ENCODE data around the gene SCRN2.

SCRN2 gene

GRCh38 chr17:47840742-47841487 is at the start of gene SCRN2:
Gene SCRN2 (minus strand): TSS chr17:47841273. CDS start chr17:47840843, 430 bp downstream.
- DNase-seq, result peak; percentile 98

GRCh38 chr17:47889734-47890529 is 48.9 kb upstream of the SCRN2 start:
- peak; percentile 99 for DNase-seq

GRCh38 chr17:47888293-47888692 is 47.2 kb upstream of the SCRN2 start:
- DNase-seq, result no peak

- no peak for DNase-seq
Observed at GRCh38 chr17:47884905-47885730, 44.0 kb upstream of the SCRN2 start.

- no peak for DNase-seq
Observed at GRCh38 chr17:47884427-47884740, 43.3 kb upstream of the SCRN2 start.

GRCh38 chr17:47883589-47884426 is 42.7 kb upstream of the SCRN2 start:
- DNase-seq, result no peak

- DNase-seq, result no peak
Observed at GRCh38 chr17:47882695-47883588, 41.9 kb upstream of the SCRN2 start.

GRCh38 chr17:47882247-47882646 is 41.2 kb upstream of the SCRN2 start:
- DNase-seq, result no peak

GRCh38 chr17:47879776-47880454 is 38.8 kb upstream of the SCRN2 start:
- DNase-seq, result no peak

GRCh38 chr17:47879028-47879585 is 38.0 kb upstream of the SCRN2 start:
- no peak for DNase-seq

GRCh38 chr17:47878203-47879027 is 37.3 kb upstream of the SCRN2 start:
- DNase-seq, result no peak

GRCh38 chr17:47877368-47878034 is 36.4 kb upstream of the SCRN2 start:
- no peak for DNase-seq

GRCh38 chr17:47875011-47875985 is 34.2 kb upstream of the SCRN2 start:
- no peak for DNase-seq

- DNase-seq, result no peak
Observed at GRCh38 chr17:47873200-47874090, 32.4 kb upstream of the SCRN2 start.

- no peak for DNase-seq
Observed at GRCh38 chr17:47872651-47873161, 31.6 kb upstream of the SCRN2 start.

GRCh38 chr17:47872019-47872650 is 31.1 kb upstream of the SCRN2 start:
- no peak for DNase-seq
